GM12801 (cell line): ENCODE measurements around the gene WWC2.

Source experiments
- TF ChIP-seq, protein P1 (sequence below): IDR thresholded peaks from one replicate; pipeline ENCODE4 v1.5.1; 2011; ENCODE audit warnings: control low read depth; ENCODE audit not compliant: insufficient read length; ENCODE audit errors: extremely low read depth

The WWC2 gene

DNA sequence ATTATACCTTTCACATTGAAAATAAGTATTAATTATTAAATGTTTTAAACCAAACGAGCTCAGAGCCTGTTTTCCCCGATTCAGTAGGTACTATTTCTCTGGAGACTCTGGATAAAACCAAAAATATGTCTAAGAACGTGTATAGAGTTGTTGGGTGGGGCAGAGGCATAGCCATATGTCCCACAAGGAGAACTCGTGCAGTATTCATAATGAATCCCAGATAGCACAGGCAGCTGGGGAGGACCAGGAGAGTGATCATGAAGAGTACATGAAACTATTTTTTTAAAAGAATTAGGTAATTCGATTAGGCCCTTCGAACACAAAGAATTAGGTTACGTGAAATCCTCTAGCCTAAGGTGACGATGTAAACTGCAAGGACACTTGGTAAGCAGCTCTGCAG lies 145.0 kb downstream of the WWC2 start:
- TF ChIP-seq, protein P1, sequence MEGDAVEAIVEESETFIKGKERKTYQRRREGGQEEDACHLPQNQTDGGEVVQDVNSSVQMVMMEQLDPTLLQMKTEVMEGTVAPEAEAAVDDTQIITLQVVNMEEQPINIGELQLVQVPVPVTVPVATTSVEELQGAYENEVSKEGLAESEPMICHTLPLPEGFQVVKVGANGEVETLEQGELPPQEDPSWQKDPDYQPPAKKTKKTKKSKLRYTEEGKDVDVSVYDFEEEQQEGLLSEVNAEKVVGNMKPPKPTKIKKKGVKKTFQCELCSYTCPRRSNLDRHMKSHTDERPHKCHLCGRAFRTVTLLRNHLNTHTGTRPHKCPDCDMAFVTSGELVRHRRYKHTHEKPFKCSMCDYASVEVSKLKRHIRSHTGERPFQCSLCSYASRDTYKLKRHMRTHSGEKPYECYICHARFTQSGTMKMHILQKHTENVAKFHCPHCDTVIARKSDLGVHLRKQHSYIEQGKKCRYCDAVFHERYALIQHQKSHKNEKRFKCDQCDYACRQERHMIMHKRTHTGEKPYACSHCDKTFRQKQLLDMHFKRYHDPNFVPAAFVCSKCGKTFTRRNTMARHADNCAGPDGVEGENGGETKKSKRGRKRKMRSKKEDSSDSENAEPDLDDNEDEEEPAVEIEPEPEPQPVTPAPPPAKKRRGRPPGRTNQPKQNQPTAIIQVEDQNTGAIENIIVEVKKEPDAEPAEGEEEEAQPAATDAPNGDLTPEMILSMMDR: no peak

DNA sequence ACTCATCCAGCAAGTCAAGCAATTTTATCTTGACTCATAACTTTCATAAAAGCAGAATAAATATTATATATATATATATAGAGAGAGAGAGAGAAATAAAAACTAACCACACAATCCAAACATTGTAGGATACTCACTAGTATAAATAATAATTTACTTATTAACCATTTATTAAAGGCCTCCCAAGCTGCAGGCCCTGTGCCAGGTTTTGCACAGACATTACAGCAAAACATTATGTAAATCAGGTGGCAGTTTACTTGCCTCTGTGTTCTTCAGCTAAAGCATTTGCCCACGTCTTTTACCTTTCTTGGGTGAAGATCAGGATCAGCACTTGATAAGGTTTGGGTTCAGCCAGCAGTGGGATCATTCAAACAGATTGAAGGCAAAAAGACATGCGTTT lies 145.4 kb downstream of the WWC2 start:
- TF ChIP-seq, protein P1: no peak

DNA sequence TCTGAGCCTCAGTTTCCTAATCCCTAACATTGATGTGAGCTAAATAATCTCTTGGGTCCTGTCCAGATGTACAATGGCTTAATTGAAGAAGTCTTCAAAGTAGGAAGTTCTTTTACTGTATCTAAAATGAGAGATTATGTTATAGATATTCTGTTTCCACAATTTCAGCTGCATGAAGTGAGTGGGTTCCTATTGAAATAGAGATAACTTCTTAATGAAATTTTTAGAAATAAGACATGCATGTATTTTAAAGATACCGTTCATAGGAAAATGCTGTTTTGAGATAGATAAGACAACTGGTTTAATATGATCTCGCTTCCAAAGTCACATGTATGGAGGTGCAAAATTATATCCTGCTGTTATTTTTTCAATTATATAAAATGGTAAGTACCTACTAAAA lies 149.1 kb downstream of the WWC2 start:
- TF ChIP-seq, protein P1: no peak

DNA sequence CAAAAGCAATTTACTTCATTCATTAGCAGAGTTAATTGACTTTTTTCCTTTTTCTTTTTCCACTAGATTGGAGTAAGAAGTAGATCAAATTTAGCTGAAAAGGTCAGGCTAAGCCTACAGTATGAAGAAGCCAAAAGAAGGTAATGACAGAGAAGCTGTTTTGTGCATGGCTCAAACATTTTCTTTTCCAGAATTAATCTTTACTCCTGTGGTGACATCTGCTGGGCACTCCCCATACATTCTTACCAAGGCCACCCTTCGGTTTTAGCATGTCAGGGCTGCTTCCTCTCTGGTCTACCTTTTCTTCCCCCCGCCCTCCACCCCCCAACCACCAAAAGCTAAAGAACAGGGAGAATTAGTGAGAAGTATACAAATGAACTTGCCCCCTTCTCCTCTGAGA lies 150.8 kb downstream of the WWC2 start:
- TF ChIP-seq, protein P1: no peak

DNA sequence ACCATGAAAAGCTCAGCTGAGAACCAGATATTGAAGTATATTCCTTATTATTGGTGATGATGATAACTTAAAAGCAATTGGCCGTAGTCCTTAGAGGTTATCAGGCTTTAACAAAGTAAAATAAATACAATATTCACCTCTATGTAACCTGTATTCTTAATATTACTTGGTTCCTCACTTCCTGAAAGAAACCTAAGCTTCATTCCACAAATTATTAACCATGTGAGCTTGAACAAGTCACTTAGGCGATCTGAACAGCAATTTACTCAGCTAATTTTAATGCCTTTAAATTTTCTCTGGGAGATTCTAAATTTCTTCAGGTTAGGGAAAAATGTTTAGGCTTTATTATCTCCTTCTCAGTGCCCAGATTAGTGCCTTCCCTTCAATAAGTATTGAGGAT lies 151.8 kb downstream of the WWC2 start:
- TF ChIP-seq, protein P1: no peak

DNA sequence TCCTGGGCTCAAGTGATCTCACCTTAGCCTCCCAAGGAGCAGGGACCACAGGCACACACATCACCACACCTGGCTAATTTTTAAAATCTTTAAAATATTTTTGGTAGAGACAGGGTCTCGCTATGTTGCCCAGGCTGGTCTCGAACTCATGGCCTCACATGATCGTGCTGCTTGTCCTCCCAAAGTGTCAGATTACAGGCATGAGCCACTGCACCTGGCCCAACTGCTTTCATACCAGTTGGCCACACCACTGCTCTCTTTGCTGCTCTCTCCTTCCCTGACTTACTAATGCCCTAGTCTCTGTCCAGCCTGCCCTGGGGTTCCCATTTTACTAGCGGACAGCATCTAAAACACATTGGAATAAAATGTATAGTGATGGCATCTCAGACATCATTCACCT lies 153.9 kb downstream of the WWC2 start:
- TF ChIP-seq, protein P1: no peak

DNA sequence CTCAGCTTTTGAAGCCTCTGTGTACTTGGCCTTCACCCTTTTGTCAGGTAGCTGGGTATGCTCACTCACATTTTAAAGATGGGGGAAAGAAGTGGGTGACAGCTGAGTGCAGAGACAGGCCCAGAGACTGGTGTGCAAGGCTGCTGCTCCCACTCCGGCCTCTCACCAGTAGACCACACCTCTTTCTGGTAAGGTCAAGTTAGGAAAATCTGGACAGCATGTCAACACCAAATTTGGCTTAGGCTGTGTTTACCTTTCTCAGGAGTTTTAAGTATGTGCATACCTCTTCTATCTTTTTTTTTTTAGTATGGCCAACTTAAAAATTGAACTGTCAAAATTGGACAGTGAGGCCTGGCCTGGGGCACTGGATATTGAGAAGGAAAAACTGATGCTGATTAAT lies 154.4 kb downstream of the WWC2 start:
- TF ChIP-seq, protein P1: no peak

DNA sequence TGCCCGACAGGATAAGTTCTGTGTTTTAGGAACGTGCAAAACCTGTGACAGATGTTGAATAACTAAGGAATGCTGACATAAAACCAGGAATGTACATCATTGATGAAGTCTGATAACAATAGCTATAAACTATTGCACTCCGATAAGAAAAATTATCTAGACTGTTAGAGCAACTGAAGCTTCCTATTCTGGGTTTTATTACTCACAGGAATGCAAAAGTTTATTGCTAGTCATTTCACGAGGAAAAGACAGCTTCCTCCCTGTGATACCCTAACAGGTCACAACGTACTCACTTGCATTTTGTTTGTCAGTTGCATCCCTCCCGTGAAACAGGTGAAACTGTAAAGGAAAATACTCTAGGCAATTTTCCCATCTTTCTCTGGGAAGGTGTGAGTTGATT lies 155.1 kb downstream of the WWC2 start:
- TF ChIP-seq, protein P1: no peak
